HepG2 (cell line): ENCODE results near the gene FABP6. TPM values are rescaled to one million over a fixed set of nuclear protein-coding genes. Genes with fewer than 3 reads are reported as not detected.

ENCODE experiments used
- ATAC-seq: fragments of 200-7000 bp; cut with Tn5 transposase; 3 replicates; pipeline ENCODE4 v1.9.1; 2020; ENCODE audit warnings: mild to moderate bottlenecking, moderate library complexity
- BruUV-seq: library from RNA; stranded (reverse); fragments of 400-500 nt; replicated peaks from 2 replicates; lab custom pipeline; 2021; lab: Mats Ljungman, UMichigan
- CTCF ChIA-PET: fragments of 300-600 bp; formaldehyde crosslinking; extraction: SDS; loops from one replicate; lab custom pipeline; 2021; ENCODE audit warnings: low total read pairs, inconsistent platforms, low intra/inter-chr PET ratio; lab: Yijun Ruan, JAX
- POLR2A ChIA-PET: fragments of 350-600 bp; sonication (Branson Sonifier 250); formaldehyde crosslinking; loops from one replicate; lab custom pipeline; 2020; ENCODE audit warnings: antibody characterized with exemption, inconsistent platforms; lab: Yijun Ruan, JAX
- DNase-seq: peaks from one replicate; pipeline ENCODE4 v3.0.0-alpha.2; 2015; ENCODE audit warnings: low spot score
- FAIRE-seq: peaks from 3 replicates; lab custom pipeline; 2011; peaks lifted over from hg19 to GRCh38; lab: Jason Lieb, UNC
- H2AFZ ChIP-seq: one replicate; pipeline ENCODE4 v1.6.1; 2011; ENCODE audit warnings: low read length, inconsistent platforms
- H3K27ac ChIP-seq: fragments of 300-600 bp; 3 replicates; pipeline ENCODE4 v1.8.0; 2011; ENCODE audit warnings: mixed run types, mild to moderate bottlenecking, mixed read lengths, low read length, inconsistent platforms; ENCODE audit not compliant: insufficient read depth; ENCODE audit errors: extremely low read length
- H3K27me3 ChIP-seq, 2 experiments: fragments of 200-600 bp in 1 of 2; 2 replicates in 1 of 2; 3 replicates in 1 of 2; pipeline versions ENCODE4 v1.6.0 to v1.8.0; 2011; ENCODE audit warnings: low read length in 2 of 2, mild to moderate bottlenecking in 2 of 2, moderate library complexity in 2 of 2, inconsistent platforms in 1 of 2; ENCODE audit not compliant: insufficient read depth in 2 of 2, control insufficient read depth in 1 of 2
- H3K36me3 ChIP-seq, 2 experiments: fragments of 200-600 bp in 1 of 2; replicated peaks in 1 of 2; 2 replicates in 1 of 2; 3 replicates in 1 of 2; pipeline versions ENCODE4 v1.5.1 to v1.8.0; 2011; ENCODE audit warnings: low read length in 2 of 2, inconsistent platforms in 1 of 2; ENCODE audit not compliant: insufficient read depth in 2 of 2, control insufficient read depth in 1 of 2
- H3K4me1 ChIP-seq: 2 replicates; pipeline ENCODE4 v1.5.1; 2012; ENCODE audit warnings: low read length, inconsistent platforms; ENCODE audit not compliant: insufficient read depth
- H3K4me2 ChIP-seq: 2 replicates; pipeline ENCODE4 v1.6.0; 2011; ENCODE audit warnings: low read depth, low read length, inconsistent platforms
- H3K4me3 ChIP-seq, 3 experiments: fragments of 200-600 bp in 1 of 3; sonication (generic), shearing (Covaris generic) in 1 of 3; replicated peaks in 1 of 3; 2 replicates each; pipeline ENCODE4 v1.5.1; 2011 to 2016; ENCODE audit warnings: low read length in 3 of 3, inconsistent platforms in 2 of 3, low read depth in 2 of 3, mild to moderate bottlenecking in 2 of 3, control low read depth in 1 of 3, mixed read lengths in 1 of 3; ENCODE audit not compliant: insufficient read depth in 1 of 3
- H3K79me2 ChIP-seq: one replicate; pipeline ENCODE4 v1.6.1; 2011; ENCODE audit warnings: low read length, inconsistent platforms; ENCODE audit not compliant: insufficient read depth
- H3K9ac ChIP-seq: 2 replicates; pipeline ENCODE4 v1.6.0; 2011; ENCODE audit warnings: mild to moderate bottlenecking, low read depth, low read length, inconsistent platforms; ENCODE audit not compliant: insufficient read depth
- H3K9me3 ChIP-seq: 2 replicates; pipeline ENCODE4 v1.5.1; 2012; ENCODE audit warnings: mild to moderate bottlenecking, low read length
- H4K20me1 ChIP-seq: 2 replicates; pipeline ENCODE4 v1.6.0; 2011; ENCODE audit warnings: inconsistent platforms, mild to moderate bottlenecking, low read length, moderate library complexity; ENCODE audit not compliant: insufficient read depth
- BORCS8-MEF2B ChIP-seq: sonication (generic); formaldehyde crosslinking; IDR thresholded peaks from 2 replicates; pipeline ENCODE4 v1.8.0; 2022; ENCODE audit warnings: mild to moderate bottlenecking, missing genetic modification reagents
- KDM1A ChIP-seq: IDR thresholded peaks from 2 replicates; pipeline ENCODE4 v1.6.1; 2016; ENCODE audit warnings: missing compliant biosample characterization
- MBD4 ChIP-seq: IDR thresholded peaks from 2 replicates; pipeline ENCODE4 v1.6.1; 2012; ENCODE audit warnings: low read length, inconsistent platforms, borderline replicate concordance
- PHF8 ChIP-seq: sonication (generic); formaldehyde crosslinking; IDR thresholded peaks from 2 replicates; pipeline ENCODE4 v1.5.0; 2020; ENCODE audit warnings: missing genetic modification reagents
- RFXAP ChIP-seq: sonication (generic); formaldehyde crosslinking; IDR thresholded peaks from 2 replicates; pipeline ENCODE4 v1.4.0; 2020; ENCODE audit warnings: missing genetic modification reagents, borderline replicate concordance
- SMARCE1 ChIP-seq: fragments of 450-650 bp; IDR thresholded peaks from 2 replicates; pipeline ENCODE4 v1.6.1; 2017; ENCODE audit warnings: borderline replicate concordance
- SRSF1 ChIP-seq: fragments of 200-400 bp; formaldehyde crosslinking; optimal IDR thresholded peaks from 2 replicates; pipeline ENCODE3; 2017; ENCODE audit warnings: mild to moderate bottlenecking, low read depth, low read length, moderate library complexity
- WGBS: methylation state at CpG from one replicate; pipeline ENCODE4 v1.1.6; 2017; ENCODE audit warnings: low lambda C conversion rate; 5-methylcytosine and 5-hydroxymethylcytosine counted together
- in situ Hi-C: cut with HindIII; loops from 2 replicates; pipeline ENCODE4 v1.10.0; 2017; ENCODE audit warnings: low pct_unique_long_range_greater_than_20kb; ENCODE audit not compliant: extremely low pct_ligation_motif_present
- intact Hi-C: fragments of 100-400 bp; cut with micrococcal nuclease; formaldehyde crosslinking; loops from one replicate; pipeline ENCODE4 v1.10.0; 2022; ENCODE audit not compliant: unreplicated experiment
- polyA plus RNA-seq, 8 experiments: library from polyadenylated mRNA; depleted of rRNA in 3 of 8; stranded (reverse) in 7 of 8; unstranded in 1 of 8; fragments of >200 nt; fragmentation: Illumina TruSeq in 4 of 8; extraction: Trizol in 4 of 8; gene quantifications; 2 replicates each; pipeline versions ENCODE4 v1.2.1 to v1.2.3, GENCODE V29; 2011 to 2016; ENCODE audit warnings: low read depth in 4 of 8, missing spikeins in 1 of 8, mixed read lengths in 1 of 8; ENCODE audit not compliant: insufficient read depth in 1 of 8
- total RNA-seq, 5 experiments: library from RNA; depleted of rRNA; stranded (reverse); fragments of >200 nt; fragmentation: Illumina TruSeq; extraction: Trizol; gene quantifications; 2 replicates each; pipeline ENCODE4 v1.2.3, GENCODE V29; 2016; ENCODE audit warnings: low read depth in 1 of 5
- TF ChIP-seq, protein P1 (sequence below): sonication (generic); formaldehyde crosslinking; IDR thresholded peaks from 2 replicates; pipeline ENCODE4 v1.4.0; 2020; ENCODE audit warnings: missing genetic modification reagents, borderline replicate concordance
- TF ChIP-seq, protein P2 (sequence below): sonication (generic); formaldehyde crosslinking; IDR thresholded peaks from 2 replicates; pipeline ENCODE4 v1.5.0; 2020; ENCODE audit warnings: mild to moderate bottlenecking, missing genetic modification reagents
- TF ChIP-seq, protein P3 (sequence below): sonication (generic); formaldehyde crosslinking; IDR thresholded peaks from 2 replicates; pipeline ENCODE4 v1.4.0; 2020; ENCODE audit warnings: missing genetic modification reagents

FABP6 gene
- total and polyA plus RNA-seq, 2 of the 13 experiments (the other 11 are each of a cell fraction or from before 2014, with no cell fraction given), result 0.13 TPM; not detected in 1

DNA sequence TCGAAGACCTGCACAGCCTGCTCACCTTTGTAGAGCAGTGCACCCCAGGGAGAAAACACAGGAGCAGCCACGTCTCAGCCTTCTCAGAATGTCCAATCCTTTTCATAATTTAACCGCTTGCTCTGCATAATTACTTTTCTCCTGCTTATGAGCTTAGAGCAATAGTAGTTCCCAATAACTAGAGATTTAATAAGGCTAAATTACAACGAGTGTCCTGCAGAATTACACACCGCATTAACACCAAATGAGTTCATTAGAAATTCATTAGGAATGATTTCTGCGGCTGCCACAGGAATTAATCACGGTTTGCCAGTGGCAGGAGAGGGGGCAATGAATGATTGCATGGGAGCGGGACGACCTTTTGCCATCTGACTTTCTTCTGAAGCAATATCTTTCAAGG is 18.7 kb upstream of the FABP6 start:
- Histone ChIP-seq H4K20me1 (no peaks in the 10 kb centered on the region), H3K79me2 (no peaks in the 10 kb centered on the region), H3K27ac (no peak overlapping the region), H3K36me3 (no peaks in the 10 kb centered on the region), H3K9ac (no peak overlapping the region), H3K4me3 (no peak overlapping the region), H3K27me3 (no peaks in the 10 kb centered on the region; a peak in 1 of 5 replicates), H3K4me1 (no peaks in the 10 kb centered on the region), H3K9me3 (no peaks in the 10 kb centered on the region), H2AFZ (no peak overlapping the region), H3K4me2 (no peak overlapping the region)
- WGBS, result 49% methylated on average over 7 of the region's 9 CpGs
- in situ Hi-C loops, result no loop called here
- no TSS peak for BruUV-seq
- TF ChIP-seq KDM1A (no peak), BORCS8-MEF2B (CRISPR knock-in tag) (no peak), PHF8 (no peak), RFXAP (no peak), SMARCE1 (no peak)
- TF ChIP-seq, protein P1, sequence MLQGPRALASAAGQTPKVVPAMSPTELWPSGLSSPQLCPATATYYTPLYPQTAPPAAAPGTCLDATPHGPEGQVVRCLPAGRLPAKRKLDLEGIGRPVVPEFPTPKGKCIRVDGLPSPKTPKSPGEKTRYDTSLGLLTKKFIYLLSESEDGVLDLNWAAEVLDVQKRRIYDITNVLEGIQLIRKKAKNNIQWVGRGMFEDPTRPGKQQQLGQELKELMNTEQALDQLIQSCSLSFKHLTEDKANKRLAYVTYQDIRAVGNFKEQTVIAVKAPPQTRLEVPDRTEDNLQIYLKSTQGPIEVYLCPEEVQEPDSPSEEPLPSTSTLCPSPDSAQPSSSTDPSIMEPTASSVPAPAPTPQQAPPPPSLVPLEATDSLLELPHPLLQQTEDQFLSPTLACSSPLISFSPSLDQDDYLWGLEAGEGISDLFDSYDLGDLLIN (CRISPR knock-in tag), result no peak
- intact Hi-C loops, result no loop called here
- CTCF ChIA-PET, result no interaction called here
- no peak for DNase-seq
- POLR2A ChIA-PET, result no interaction called here
- no peak for FAIRE-seq
- ATAC-seq, result no peak

DNA sequence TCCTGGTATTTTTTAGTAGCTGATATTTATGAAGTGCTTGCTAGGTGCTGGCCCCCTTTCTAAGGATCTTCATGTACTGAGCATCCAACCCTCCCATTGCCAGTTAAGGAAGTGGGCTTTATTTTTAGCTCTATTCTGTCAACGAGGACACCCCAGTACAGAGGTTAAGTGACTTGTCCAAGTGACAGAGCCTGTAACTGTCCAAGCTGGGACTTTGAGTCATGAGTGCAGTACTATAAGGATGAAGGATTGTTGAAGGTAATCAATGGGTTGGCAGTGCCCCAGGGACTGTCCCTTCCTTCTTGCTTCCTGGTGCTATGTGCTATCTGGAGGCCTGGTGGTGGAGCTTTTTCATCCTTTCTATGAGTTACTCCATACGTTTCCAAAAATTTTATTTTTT is 18.0 kb upstream of the FABP6 start:
- DNase-seq (no peak), ATAC-seq (no peak), FAIRE-seq (no peak)
- Histone ChIP-seq H3K27me3 (no peaks in the 10 kb centered on the region; a peak in 1 of 5 replicates), H3K9ac (no peak overlapping the region), H3K4me1 (no peaks in the 10 kb centered on the region), H3K4me2 (no peak overlapping the region), H4K20me1 (no peaks in the 10 kb centered on the region), H3K36me3 (no peaks in the 10 kb centered on the region), H2AFZ (no peak overlapping the region), H3K4me3 (no peak overlapping the region), H3K9me3 (no peaks in the 10 kb centered on the region), H3K79me2 (no peaks in the 10 kb centered on the region), H3K27ac (no peak overlapping the region)
- in situ Hi-C loops (no loop called here), intact Hi-C loops (no loop called here)
- BruUV-seq, result no TSS peak
- ChIA-PET CTCF (no interaction called here), POLR2A (no interaction called here)
- TF ChIP-seq, protein P2, sequence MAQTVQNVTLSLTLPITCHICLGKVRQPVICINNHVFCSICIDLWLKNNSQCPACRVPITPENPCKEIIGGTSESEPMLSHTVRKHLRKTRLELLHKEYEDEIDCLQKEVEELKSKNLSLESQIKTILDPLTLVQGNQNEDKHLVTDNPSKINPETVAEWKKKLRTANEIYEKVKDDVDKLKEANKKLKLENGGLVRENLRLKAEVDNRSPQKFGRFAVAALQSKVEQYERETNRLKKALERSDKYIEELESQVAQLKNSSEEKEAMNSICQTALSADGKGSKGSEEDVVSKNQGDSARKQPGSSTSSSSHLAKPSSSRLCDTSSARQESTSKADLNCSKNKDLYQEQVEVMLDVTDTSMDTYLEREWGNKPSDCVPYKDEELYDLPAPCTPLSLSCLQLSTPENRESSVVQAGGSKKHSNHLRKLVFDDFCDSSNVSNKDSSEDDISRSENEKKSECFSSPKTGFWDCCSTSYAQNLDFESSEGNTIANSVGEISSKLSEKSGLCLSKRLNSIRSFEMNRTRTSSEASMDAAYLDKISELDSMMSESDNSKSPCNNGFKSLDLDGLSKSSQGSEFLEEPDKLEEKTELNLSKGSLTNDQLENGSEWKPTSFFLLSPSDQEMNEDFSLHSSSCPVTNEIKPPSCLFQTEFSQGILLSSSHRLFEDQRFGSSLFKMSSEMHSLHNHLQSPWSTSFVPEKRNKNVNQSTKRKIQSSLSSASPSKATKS (CRISPR knock-in tag), result no peak
- TF ChIP-seq, protein P3, sequence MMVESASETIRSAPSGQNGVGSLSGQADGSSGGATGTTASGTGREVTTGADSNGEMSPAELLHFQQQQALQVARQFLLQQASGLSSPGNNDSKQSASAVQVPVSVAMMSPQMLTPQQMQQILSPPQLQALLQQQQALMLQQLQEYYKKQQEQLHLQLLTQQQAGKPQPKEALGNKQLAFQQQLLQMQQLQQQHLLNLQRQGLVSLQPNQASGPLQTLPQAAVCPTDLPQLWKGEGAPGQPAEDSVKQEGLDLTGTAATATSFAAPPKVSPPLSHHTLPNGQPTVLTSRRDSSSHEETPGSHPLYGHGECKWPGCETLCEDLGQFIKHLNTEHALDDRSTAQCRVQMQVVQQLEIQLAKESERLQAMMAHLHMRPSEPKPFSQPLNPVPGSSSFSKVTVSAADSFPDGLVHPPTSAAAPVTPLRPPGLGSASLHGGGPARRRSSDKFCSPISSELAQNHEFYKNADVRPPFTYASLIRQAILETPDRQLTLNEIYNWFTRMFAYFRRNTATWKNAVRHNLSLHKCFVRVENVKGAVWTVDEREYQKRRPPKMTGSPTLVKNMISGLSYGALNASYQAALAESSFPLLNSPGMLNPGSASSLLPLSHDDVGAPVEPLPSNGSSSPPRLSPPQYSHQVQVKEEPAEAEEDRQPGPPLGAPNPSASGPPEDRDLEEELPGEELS (CRISPR knock-in tag), result no peak
- TF ChIP-seq MBD4 (no peak), SRSF1 (no peak)
- WGBS, result 48% methylated on average over 2 of the region's 2 CpGs
